Activated CD4-positive, alpha-beta T cell treated with anti-CD3 and anti-CD28 coated beads, Interleukin-10, Interleukin-2, amounts not matched to agents 100 ng/mL and 50 ng/mL, durations not matched to agents 16 hours and 8 hours (primary cell): ENCODE measurements around the gene PPP1CA.

Source experiments
- DNase-seq: peaks from one replicate; pipeline ENCODE4 v3.0.0-alpha.2; 2020

Gene PPP1CA

GRCh38 chr11:67401495-67402191, at the start of gene PPP1CA:
TSS of gene PPP1CA (minus strand) at chr11:67401858. CDS start at chr11:67401782, 76 bp downstream.
- peak; percentile 94 for DNase-seq

- DNase-seq: no peak
These were observed 49.4 kb upstream of the PPP1CA start for GRCh38 chr11:67450796-67451657.

GRCh38 chr11:67449116-67449844, 47.6 kb upstream of the PPP1CA start:
- no peak for DNase-seq

- DNase-seq: no peak
These were observed 46.6 kb upstream of the PPP1CA start for GRCh38 chr11:67448220-67448609.

GRCh38 chr11:67445515-67445914, 43.9 kb upstream of the PPP1CA start:
- no peak for DNase-seq

GRCh38 chr11:67442504-67443404, 41.1 kb upstream of the PPP1CA start:
- DNase-seq: no peak

GRCh38 chr11:67441731-67442351, 40.2 kb upstream of the PPP1CA start:
- DNase-seq: no peak

GRCh38 chr11:67441098-67441563, 39.5 kb upstream of the PPP1CA start:
- DNase-seq: no peak

GRCh38 chr11:67440229-67441097, 38.8 kb upstream of the PPP1CA start:
- peak; percentile 52 for DNase-seq

GRCh38 chr11:67439321-67440228, 37.9 kb upstream of the PPP1CA start:
- DNase-seq: peak; percentile 66

DNA sequence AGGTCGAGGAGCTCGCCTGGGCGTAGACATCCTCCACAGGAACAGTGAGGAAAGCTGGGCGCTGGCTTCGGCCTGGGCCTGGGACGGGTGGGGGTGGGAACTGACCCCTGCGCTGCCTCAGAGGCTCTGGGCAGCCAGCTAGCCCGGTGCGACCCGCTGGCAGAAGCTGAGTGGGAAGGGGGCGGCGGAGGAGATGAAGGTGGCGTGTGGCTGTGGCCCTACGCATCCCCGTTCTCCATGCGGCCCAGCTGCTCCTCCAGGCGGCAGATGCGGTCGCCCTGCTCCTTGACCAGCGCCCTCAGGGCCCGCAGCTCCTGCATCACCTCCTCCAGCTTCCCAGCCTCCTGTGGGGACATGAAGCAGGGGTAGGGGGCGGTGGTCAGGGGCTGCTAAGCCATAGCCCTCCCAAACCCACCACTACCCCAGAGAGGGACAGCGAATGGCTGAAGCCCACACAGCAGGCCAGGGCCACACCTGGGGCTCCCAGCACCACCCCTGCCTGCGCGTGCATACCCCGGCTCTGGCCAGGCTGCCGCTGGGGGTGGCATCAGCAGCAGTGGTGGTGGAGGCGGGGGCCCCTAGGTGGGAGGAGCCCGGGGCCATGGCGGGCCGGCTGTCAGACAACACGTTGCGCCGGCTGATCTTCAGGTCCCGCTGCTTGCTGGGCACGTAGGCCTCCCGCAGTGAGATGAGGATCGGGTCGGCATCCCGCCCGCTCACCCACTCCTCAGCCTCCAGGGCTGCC, 36.7 kb upstream of the PPP1CA start:
- DNase-seq: peak; percentile 93

- no peak for DNase-seq
These were observed 36.1 kb upstream of the PPP1CA start for GRCh38 chr11:67437809-67438157.

DNA sequence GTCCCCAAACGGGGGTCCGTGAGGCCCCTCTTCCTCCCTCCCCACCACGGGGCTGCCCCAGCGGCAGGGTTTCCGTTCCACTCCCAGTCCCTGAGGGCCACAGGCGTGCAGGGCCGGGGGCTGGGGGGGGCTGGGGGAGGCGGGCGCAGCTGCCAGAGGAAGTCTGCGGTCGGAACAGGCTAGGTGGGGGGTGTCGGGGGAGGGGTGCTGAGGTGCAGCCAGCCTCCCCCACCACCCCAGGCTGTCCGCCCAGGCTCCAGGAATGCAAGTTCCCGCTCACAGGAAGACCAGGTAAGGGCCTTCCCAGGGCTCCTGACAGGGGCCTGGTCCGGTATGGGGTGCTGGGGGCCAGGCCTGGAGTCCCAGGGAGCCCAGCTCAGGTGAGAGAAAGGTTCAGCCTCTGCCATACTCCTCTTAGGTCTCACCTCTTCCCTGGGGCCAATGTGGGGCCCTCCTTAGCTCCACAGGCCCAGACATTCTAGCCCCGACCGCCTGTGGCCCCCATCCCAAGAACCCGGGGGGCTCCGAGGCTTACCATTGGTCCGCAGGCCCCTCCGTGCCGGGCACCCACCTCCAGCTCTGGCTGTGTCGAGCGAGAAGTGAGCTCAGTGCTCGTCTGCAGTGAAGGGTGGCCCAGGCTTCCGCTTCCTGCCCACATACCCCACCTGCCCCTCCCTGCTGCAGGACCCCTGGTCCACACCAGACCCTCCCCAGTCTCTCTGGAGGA, 35.6 kb upstream of the PPP1CA start, which contains the start of gene PTPRCAP:
Gene PTPRCAP (minus strand): TSS at position 601 of the 727 bp plus-strand sequence. CDS start 63 bp downstream, at position 538.
- peak; percentile 86 for DNase-seq

DNA sequence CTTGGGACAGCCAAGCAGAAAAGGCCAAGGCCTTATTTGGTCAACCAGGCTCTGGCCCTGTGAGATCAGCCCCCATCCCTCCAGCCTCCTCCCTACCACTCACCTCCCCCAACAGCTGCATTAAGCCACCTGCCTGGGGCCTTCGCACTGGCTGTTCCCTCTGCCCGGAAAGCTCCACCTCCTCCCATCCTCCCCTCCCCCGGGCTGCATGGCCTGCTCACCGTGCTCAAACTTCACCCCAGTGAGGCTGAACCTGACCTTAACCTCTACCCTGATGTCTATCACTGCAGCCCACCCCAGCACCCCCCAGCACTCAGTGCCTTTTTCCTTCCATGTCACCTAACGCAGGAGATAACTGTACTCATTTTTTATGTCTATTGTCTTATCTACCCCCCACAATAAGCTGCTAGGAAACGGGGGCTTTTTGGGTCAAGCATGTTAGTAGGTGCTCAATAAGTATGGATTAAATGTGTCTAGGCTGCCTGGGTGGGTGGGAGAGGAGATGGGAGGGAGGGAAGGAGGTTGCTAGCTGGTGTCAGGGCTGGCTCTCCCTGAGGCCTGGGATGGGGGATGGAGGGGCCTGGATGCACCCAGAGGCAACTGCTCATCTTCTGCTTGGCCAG, 34.9 kb upstream of the PPP1CA start:
- DNase-seq: peak; percentile 93

DNA sequence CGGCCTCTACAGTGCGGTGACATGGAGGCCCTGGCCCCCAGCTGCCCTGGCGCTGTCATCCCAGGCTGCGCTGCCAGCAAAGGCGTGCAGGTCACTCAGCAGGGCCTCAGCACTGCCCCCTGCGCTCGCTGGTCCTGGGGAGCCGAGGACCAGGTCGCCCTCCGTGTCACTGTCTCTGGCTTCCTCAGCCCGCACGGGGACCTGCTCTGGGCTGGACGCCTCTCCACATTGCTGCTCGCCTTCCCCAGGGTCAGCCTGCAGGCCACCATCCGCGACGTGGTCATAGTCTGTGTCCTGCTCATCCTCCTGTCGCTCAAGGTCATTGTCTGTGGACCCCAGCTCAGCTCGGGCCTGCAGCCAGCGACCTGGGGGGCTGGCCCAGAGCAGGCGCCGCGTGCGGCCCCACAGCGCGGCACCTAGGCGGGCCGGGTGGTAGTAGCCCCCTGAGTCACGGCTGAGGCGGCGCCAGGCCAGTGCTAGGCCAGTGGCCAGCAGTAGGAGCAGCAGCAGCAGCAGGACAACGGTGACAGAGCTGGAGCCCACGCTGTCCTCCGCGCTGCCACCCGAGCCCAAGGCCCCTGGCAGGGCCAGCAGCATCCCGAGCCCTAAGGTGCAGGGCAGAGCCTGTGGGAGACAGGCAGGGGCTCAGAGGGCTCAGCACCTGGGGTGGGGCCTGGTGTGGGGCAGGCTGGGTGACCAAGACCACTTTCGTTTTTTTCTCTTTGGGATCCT, 34.2 kb upstream of the PPP1CA start:
- DNase-seq: peak; percentile 19

DNA sequence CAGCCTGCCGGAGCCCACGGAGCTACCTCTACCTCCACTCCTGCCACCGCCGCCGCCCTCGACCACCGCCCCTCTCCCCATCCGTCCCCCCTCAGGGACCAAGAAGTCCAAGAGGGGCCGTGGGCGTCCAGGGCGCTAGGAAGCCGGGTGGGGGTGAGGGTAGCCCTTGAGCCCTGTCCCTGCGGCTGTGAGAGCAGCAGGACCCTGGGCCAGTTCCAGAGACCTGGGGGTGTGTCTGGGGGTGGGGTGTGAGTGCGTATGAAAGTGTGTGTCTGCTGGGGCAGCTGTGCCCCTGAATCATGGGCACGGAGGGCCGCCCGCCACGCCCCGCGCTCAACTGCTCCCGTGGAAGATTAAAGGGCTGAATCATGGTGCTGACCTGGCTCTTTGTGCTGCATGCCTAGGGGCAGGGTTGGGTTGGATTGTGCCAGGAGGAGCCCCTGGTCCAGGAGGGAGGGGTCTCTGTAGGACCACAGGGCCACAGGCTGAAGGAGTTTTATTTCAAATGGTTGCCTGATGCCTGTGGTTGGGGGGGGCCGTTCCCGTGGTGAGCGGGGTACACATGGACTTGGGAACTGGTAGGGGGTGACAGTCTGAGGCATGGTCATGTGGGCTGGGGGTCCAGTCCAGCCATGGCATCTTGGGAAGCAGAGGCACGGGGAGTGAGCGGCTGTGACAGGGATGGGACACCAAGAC, 33.5 kb upstream of the PPP1CA start:
- DNase-seq: peak; percentile 46
